Activated naive CD4-positive, alpha-beta T cell treated with anti-CD3 and anti-CD28 coated beads, Interleukin-2, amount 50 U/mL, for 24 hours (primary cell): ENCODE results near the gene SLC16A12.

Experiments used
- H3K27ac Mint-ChIP-seq: one replicate; pipeline ENCODE4 v1.8.0; 2021; ENCODE audit warnings: mild to moderate bottlenecking, mixed read lengths
- H3K27me3 Mint-ChIP-seq: one replicate; pipeline ENCODE4 v1.8.0; 2021; ENCODE audit warnings: mixed read lengths
- H3K36me3 Mint-ChIP-seq: one replicate; pipeline ENCODE4 v1.8.0; 2021; ENCODE audit warnings: mixed read lengths
- H3K4me1 Mint-ChIP-seq: one replicate; pipeline ENCODE4 v1.8.0; 2021; ENCODE audit warnings: mixed read lengths
- H3K4me3 Mint-ChIP-seq: one replicate; pipeline ENCODE4 v1.8.0; 2021; ENCODE audit warnings: mild to moderate bottlenecking, mixed read lengths
- H3K9me3 Mint-ChIP-seq: one replicate; pipeline ENCODE4 v1.8.0; 2021; ENCODE audit warnings: mixed read lengths

The SLC16A12 gene, protein sequence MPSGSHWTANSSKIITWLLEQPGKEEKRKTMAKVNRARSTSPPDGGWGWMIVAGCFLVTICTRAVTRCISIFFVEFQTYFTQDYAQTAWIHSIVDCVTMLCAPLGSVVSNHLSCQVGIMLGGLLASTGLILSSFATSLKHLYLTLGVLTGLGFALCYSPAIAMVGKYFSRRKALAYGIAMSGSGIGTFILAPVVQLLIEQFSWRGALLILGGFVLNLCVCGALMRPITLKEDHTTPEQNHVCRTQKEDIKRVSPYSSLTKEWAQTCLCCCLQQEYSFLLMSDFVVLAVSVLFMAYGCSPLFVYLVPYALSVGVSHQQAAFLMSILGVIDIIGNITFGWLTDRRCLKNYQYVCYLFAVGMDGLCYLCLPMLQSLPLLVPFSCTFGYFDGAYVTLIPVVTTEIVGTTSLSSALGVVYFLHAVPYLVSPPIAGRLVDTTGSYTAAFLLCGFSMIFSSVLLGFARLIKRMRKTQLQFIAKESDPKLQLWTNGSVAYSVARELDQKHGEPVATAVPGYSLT

GRCh38 chr10:89535171-89536012 lies at the start of gene SLC16A12:
TSS of gene SLC16A12 (minus strand) at chr10:89535594. CDS start at chr10:89462578, 73,016 bp downstream.
- Mint-ChIP-seq H3K27me3 (peaks cover 48% of the 10 kb centered on the region), H3K9me3 (no peaks in the 10 kb centered on the region), H3K36me3 (no peaks in the 10 kb centered on the region), H3K27ac (no peak within 1 kb of the TSS), H3K4me1 (peaks cover 9% of the 10 kb centered on the region), H3K4me3 (peak within 1 kb of the TSS; percentile 35)

DNA sequence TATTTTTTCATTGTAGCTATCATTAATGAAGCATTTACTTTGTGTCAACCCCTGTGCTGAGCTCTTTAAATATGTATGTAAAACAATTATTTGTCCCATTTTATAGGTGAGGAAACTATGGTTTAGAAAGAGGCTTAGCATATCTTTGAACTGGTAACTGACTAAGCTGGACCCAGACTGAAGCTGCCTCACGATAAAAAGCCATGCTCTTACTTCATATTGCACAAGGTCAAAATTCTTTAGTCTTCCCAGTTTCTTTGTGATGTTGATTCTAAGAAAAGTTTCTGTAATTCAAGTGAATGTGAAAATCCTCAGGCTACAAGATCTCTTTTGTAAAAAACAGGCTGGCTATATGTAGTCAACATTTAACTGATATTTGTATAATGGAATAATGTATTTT lies 46.6 kb upstream of the SLC16A12 start:
- H3K4me1 Mint-ChIP-seq: no peaks in the 10 kb centered on the region
- H3K36me3 Mint-ChIP-seq: peaks cover 2% of the 10 kb centered on the region
- no peak overlapping the region for H3K27ac Mint-ChIP-seq
- H3K4me3 Mint-ChIP-seq: no peak overlapping the region
- no peaks in the 10 kb centered on the region for H3K9me3 Mint-ChIP-seq
- H3K27me3 Mint-ChIP-seq: no peaks in the 10 kb centered on the region

DNA sequence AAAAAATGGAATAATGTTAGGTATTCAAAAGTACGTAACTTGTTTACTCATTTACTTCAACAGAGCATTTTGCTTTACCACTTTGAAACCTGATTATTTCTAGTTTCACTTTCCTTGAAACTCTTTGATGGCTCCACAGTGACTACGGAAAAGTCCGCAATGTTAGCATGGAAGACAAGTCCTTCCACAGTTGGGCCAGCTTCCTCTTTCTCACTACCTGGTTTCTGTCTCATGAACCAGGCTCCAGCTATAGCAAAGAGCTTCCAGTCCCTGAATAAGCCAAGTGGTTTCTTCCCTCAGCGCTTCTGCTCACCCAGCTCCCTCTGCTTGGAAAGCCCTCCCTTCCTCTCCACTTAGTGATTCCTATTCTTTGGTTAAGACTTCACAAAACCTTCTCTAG lies 44.8 kb upstream of the SLC16A12 start:
- Mint-ChIP-seq H3K4me3 (no peak overlapping the region), H3K9me3 (no peaks in the 10 kb centered on the region), H3K27ac (no peak overlapping the region), H3K27me3 (no peaks in the 10 kb centered on the region), H3K4me1 (no peaks in the 10 kb centered on the region), H3K36me3 (peaks cover 2% of the 10 kb centered on the region)

DNA sequence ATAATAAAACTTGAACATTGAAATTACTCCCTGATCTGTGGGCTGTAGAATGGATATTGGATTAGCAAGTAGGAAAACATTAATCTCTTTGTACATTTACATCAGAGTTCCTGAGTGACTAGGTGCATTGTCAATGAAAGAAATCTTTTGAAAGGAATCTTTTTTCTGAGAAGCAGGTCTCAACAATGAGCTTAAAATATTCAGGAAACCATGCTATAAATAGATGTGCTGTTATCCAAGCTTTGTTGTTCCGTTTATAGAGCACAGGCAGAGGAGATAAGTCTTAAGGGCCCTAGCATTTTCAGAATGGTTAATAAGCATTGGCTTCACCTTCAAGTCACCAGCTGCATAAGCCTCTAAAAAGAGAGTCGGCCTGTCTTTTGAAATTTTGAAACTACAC lies 41.3 kb upstream of the SLC16A12 start:
- peaks cover 2% of the 10 kb centered on the region for H3K36me3 Mint-ChIP-seq
- no peak overlapping the region for H3K27ac Mint-ChIP-seq
- no peaks in the 10 kb centered on the region for H3K4me1 Mint-ChIP-seq
- H3K4me3 Mint-ChIP-seq: no peak overlapping the region
- no peaks in the 10 kb centered on the region for H3K27me3 Mint-ChIP-seq
- no peaks in the 10 kb centered on the region for H3K9me3 Mint-ChIP-seq

- Mint-ChIP-seq H3K4me1 (no peaks in the 10 kb centered on the region), H3K9me3 (no peaks in the 10 kb centered on the region), H3K36me3 (peaks cover 2% of the 10 kb centered on the region), H3K27ac (no peak overlapping the region), H3K4me3 (no peak overlapping the region), H3K27me3 (no peaks in the 10 kb centered on the region)
Observed at GRCh38 chr10:89576022-89576421, 40.6 kb upstream of the SLC16A12 start.

DNA sequence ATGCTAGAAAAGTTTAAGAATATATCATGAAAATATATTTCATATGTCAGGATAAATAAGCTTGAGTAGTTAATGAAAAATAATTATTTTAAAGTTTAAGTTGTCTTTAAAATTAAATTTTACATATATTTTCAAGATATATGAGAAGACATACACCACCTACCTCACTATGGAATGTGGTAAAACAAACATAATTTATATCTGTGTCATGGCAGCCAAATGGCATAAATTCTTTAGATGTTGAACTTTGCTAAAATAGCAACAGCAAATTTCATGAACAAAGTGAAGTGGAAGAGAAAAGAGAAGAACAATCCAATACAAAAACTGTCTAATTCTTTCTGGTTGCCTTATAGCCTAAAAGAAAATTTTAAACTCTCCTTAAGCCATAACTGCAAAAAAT lies 39.6 kb upstream of the SLC16A12 start:
- Mint-ChIP-seq H3K36me3 (peaks cover 2% of the 10 kb centered on the region), H3K4me1 (no peaks in the 10 kb centered on the region), H3K9me3 (no peaks in the 10 kb centered on the region), H3K27ac (no peak overlapping the region), H3K27me3 (no peaks in the 10 kb centered on the region), H3K4me3 (no peak overlapping the region)

- H3K9me3 Mint-ChIP-seq: no peaks in the 10 kb centered on the region
- no peak overlapping the region for H3K27ac Mint-ChIP-seq
- no peaks in the 10 kb centered on the region for H3K27me3 Mint-ChIP-seq
- no peak overlapping the region for H3K4me3 Mint-ChIP-seq
- H3K36me3 Mint-ChIP-seq: peaks cover 2% of the 10 kb centered on the region
- H3K4me1 Mint-ChIP-seq: no peaks in the 10 kb centered on the region
Observed at GRCh38 chr10:89574368-89574767, 39.0 kb upstream of the SLC16A12 start.

- Mint-ChIP-seq H3K27ac (no peak overlapping the region), H3K36me3 (no peaks in the 10 kb centered on the region), H3K4me1 (no peaks in the 10 kb centered on the region), H3K27me3 (peaks cover 5% of the 10 kb centered on the region), H3K4me3 (no peak overlapping the region), H3K9me3 (no peaks in the 10 kb centered on the region)
Observed at GRCh38 chr10:89567576-89568245, 32.3 kb upstream of the SLC16A12 start.

DNA sequence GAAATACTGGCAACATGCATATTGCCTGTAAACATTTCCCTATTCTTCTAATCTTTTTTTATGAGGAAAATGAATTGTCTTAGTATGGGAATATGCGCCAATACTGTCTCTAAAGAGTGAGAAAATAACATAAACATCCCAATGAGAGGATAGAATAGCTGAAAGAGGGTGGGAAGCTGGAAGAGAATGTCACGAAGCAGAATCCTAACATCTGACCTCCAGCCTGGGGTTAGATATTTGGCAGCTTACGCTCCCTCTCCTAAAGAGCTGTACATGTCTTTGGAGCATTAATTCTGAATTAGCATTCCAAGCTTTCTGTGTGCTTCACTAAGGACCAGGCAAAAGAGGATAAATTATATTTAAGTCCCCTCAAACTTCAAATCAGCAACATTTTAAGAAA lies 31.6 kb upstream of the SLC16A12 start:
- Mint-ChIP-seq H3K4me3 (no peak overlapping the region), H3K36me3 (no peaks in the 10 kb centered on the region), H3K4me1 (no peaks in the 10 kb centered on the region), H3K27me3 (peaks cover 5% of the 10 kb centered on the region), H3K9me3 (no peaks in the 10 kb centered on the region), H3K27ac (no peak overlapping the region)

DNA sequence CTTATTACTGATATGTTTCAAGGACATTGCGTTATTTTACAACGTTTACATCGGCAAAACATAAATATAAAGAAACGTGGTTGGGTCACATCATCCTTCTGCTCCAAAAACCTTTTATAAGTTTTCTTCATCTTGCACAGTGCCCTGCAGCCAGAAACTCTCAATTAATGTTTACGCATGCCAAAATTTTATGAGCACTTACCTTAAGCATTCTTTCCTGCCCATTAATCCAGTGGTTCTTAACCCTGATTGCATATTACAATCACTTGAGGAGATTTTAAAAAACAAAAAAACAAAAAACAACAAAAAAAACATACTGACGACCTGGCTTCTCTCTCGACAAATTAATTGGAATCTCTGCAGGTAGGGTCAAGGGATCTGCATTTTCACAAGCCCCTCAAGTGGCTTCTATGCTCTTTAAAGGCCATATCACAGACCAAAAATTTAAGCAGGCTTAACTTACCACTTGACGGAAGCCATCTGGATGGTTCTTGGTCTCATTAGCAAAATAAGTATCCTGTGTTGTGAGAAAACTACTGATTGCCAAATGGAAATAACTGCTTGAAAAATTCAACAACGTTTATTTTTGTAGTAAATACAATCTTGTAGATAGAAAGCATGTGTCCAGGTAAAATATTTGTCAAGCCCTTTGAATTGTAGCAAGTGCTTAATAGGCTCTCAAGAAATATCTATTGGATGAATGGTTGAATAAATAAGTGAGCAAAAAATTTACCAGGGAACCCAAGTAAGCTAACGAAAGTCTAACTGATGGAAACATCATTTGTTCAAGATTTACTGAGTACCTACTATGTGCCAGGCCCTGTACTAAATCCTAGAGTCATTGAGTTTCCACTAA lies 30.9 kb upstream of the SLC16A12 start:
- no peak overlapping the region for H3K4me3 Mint-ChIP-seq

DNA sequence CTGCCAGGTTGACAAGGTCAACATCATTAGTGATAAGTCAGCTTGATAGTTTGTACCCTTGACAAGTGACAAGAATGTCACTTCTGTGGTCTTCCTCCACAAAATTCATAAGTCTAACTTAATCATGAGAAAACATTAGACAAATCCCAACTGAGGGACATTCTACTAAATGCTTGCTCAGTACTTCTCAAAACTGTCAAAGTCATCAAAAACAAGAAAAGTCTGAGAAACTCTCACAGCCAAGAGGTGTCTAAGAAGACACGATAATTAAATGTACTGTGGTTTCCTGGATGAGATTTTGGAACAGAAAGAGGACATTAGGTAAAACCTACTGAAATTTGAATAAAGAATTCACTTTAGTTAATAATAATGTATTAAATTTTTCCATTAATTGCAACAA lies 29.8 kb upstream of the SLC16A12 start:
- H3K36me3 Mint-ChIP-seq: no peaks in the 10 kb centered on the region
- H3K9me3 Mint-ChIP-seq: no peaks in the 10 kb centered on the region
- H3K4me1 Mint-ChIP-seq: no peaks in the 10 kb centered on the region
- H3K4me3 Mint-ChIP-seq: no peak overlapping the region
- H3K27me3 Mint-ChIP-seq: peaks cover 5% of the 10 kb centered on the region
- H3K27ac Mint-ChIP-seq: no peak overlapping the region

More for the DNA sequence above, 30.9 kb upstream of the SLC16A12 start:
- Mint-ChIP-seq H3K4me1 (no peaks in the 10 kb centered on the region), H3K27me3 (peaks cover 5% of the 10 kb centered on the region), H3K9me3 (no peaks in the 10 kb centered on the region), H3K36me3 (no peaks in the 10 kb centered on the region), H3K27ac (no peak overlapping the region)

DNA sequence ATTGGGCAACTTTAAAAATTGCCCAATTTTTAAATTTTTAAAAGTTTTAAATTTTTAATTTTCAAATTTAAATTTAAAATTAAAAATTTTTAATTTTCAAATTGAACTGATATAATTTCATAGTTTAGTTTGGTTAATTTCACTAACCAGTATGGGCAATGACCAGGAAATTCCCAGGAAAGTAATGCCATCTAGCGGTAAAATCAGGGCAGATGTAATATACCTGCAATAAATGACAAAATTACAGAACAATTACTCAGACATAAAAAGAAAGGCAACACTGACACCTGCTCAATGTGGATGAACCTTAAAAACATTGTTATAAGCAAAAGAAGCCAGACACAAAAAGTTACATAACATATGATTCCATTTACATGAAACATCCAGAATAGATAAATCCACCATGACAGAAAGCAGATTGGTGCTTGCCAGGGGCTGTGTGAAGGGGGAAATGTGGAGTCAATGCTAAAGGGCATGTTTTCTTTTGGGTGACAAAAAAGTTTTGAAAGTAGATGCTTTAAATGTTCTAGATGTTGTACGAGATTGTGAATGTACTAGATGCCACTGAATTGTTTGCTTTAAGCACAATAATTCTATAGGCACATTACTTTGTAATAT lies 28.6 kb upstream of the SLC16A12 start:
- H3K36me3 Mint-ChIP-seq: no peaks in the 10 kb centered on the region
- no peak overlapping the region for H3K4me3 Mint-ChIP-seq
- H3K9me3 Mint-ChIP-seq: no peaks in the 10 kb centered on the region
- H3K27me3 Mint-ChIP-seq: peaks cover 5% of the 10 kb centered on the region
- no peak overlapping the region for H3K27ac Mint-ChIP-seq
- H3K4me1 Mint-ChIP-seq: no peaks in the 10 kb centered on the region

DNA sequence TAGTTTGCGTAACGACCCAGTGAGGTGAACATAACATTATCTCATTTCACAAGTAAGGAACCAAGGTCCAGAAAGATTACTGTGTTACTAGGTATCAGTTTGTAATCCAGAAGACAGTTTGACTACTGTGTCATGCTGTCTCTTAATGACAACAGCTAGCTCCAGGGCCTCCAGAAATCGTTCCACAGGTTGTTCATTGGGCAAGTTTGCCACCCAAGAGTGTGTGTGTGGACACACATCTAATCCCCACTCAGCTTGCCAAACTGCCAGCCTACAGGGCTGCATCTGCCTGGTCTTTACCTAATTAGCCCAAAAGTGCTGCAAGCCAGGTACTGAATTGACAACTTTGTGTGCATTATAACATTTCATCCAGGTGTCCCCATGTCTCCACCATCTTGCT lies 27.9 kb upstream of the SLC16A12 start:
- no peaks in the 10 kb centered on the region for H3K9me3 Mint-ChIP-seq

GRCh38 chr10:89556600-89556999 lies 21.2 kb upstream of the SLC16A12 start:
- H3K27ac Mint-ChIP-seq: no peak overlapping the region
- H3K9me3 Mint-ChIP-seq: no peaks in the 10 kb centered on the region
- H3K36me3 Mint-ChIP-seq: no peaks in the 10 kb centered on the region
- H3K4me3 Mint-ChIP-seq: no peak overlapping the region
- no peaks in the 10 kb centered on the region for H3K4me1 Mint-ChIP-seq
- peaks cover 3% of the 10 kb centered on the region for H3K27me3 Mint-ChIP-seq

More for the DNA sequence above, 27.9 kb upstream of the SLC16A12 start:
- Mint-ChIP-seq H3K27ac (no peak overlapping the region), H3K27me3 (peaks cover 6% of the 10 kb centered on the region), H3K36me3 (no peaks in the 10 kb centered on the region), H3K4me1 (no peaks in the 10 kb centered on the region), H3K4me3 (no peak overlapping the region)
